Trophoblast cell (in vitro differentiated cells and primary cell): Measurements from ENCODE around the gene KIF3A.

Source experiments
- DNase-seq, 2 donors: peaks; one replicate each; pipeline ENCODE4 v3.0.0-alpha.2; 2016
- H2AFZ ChIP-seq: 2 replicates; pipeline ENCODE4 v1.6.1; 2013; ENCODE audit warnings: low read length, moderate library complexity, mild to moderate bottlenecking; ENCODE audit not compliant: insufficient read depth, poor library complexity
- H2AK5ac ChIP-seq: 2 replicates; pipeline ENCODE4 v1.6.1; 2013; ENCODE audit warnings: mild to moderate bottlenecking, low read length
- H2BK120ac ChIP-seq: 2 replicates; pipeline ENCODE4 v1.6.1; 2013; ENCODE audit warnings: low read length, mild to moderate bottlenecking, moderate library complexity; ENCODE audit not compliant: insufficient read depth, poor library complexity
- H2BK12ac ChIP-seq: 2 replicates; pipeline ENCODE4 v1.6.1; 2013; ENCODE audit warnings: mild to moderate bottlenecking, low read length, moderate library complexity
- H2BK5ac ChIP-seq: 2 replicates; pipeline ENCODE4 v1.6.1; 2013; ENCODE audit warnings: low read length, low read depth, moderate library complexity, mild to moderate bottlenecking; ENCODE audit not compliant: poor library complexity
- H3K14ac ChIP-seq: 2 replicates; pipeline ENCODE4 v1.6.1; 2013; ENCODE audit warnings: mild to moderate bottlenecking, low read length
- H3K18ac ChIP-seq: 2 replicates; pipeline ENCODE4 v1.6.1; 2013; ENCODE audit warnings: mild to moderate bottlenecking, low read length
- H3K23ac ChIP-seq: 2 replicates; pipeline ENCODE4 v1.6.1; 2013; ENCODE audit warnings: low read length
- H3K27ac ChIP-seq: 2 replicates; pipeline ENCODE4 v1.5.1; 2013; ENCODE audit warnings: low read depth, mild to moderate bottlenecking, inconsistent platforms, low read length, moderate library complexity
- H3K27me3 ChIP-seq: 2 replicates; pipeline ENCODE4 v1.6.1; 2013; ENCODE audit warnings: inconsistent platforms, mild to moderate bottlenecking, low read length, moderate library complexity; ENCODE audit not compliant: insufficient read depth
- H3K36me3 ChIP-seq, 2 experiments: 1 replicate in 1 of 2; 2 replicates in 1 of 2; pipeline ENCODE4 v1.6.1; 2013; ENCODE audit warnings: low read length in 2 of 2, mild to moderate bottlenecking in 2 of 2, moderate library complexity in 1 of 2; ENCODE audit not compliant: insufficient read depth in 2 of 2, control insufficient read depth in 1 of 2
- H3K4ac ChIP-seq: 2 replicates; pipeline ENCODE4 v1.6.1; 2013; ENCODE audit warnings: low read depth, mild to moderate bottlenecking, low read length, moderate library complexity
- H3K4me1 ChIP-seq, 2 experiments: 1 replicate in 1 of 2; 2 replicates in 1 of 2; pipeline ENCODE4 v1.6.1; 2013; ENCODE audit warnings: low read length in 2 of 2, mild to moderate bottlenecking in 2 of 2, moderate library complexity in 1 of 2; ENCODE audit not compliant: insufficient read depth in 2 of 2, control insufficient read depth in 1 of 2
- H3K4me2 ChIP-seq: 2 replicates; pipeline ENCODE4 v1.6.1; 2013; ENCODE audit warnings: inconsistent platforms, mild to moderate bottlenecking, low read length, moderate library complexity
- H3K4me3 ChIP-seq: 2 replicates; pipeline ENCODE4 v1.5.1; 2013; ENCODE audit warnings: mild to moderate bottlenecking, low read depth, low read length, inconsistent platforms
- H3K79me1 ChIP-seq: one replicate; pipeline ENCODE4 v1.6.1; 2013; ENCODE audit warnings: low read length
- H3K79me2 ChIP-seq: 2 replicates; pipeline ENCODE4 v1.6.1; 2013; ENCODE audit warnings: low read length, mild to moderate bottlenecking; ENCODE audit not compliant: control insufficient read depth, insufficient read depth, poor library complexity
- H3K9ac ChIP-seq: 2 replicates; pipeline ENCODE4 v1.6.1; 2013; ENCODE audit warnings: mild to moderate bottlenecking, low read length
- H3K9me3 ChIP-seq: 2 replicates; pipeline ENCODE4 v1.6.1; 2013; ENCODE audit warnings: low read depth, mild to moderate bottlenecking, control low read depth, inconsistent platforms, low read length; ENCODE audit not compliant: insufficient read depth
- H4K12ac ChIP-seq: 2 replicates; pipeline ENCODE4 v1.6.1; 2013; ENCODE audit warnings: low read depth, mild to moderate bottlenecking, low read length, moderate library complexity
- H4K8ac ChIP-seq: 2 replicates; pipeline ENCODE4 v1.6.1; 2013; ENCODE audit warnings: low read depth, mild to moderate bottlenecking, low read length, moderate library complexity
- H4K91ac ChIP-seq: one replicate; pipeline ENCODE4 v1.6.1; 2013; ENCODE audit warnings: low read depth, mild to moderate bottlenecking, low read length, moderate library complexity
- WGBS: extraction: QIAGEN DNeasy Blood & Tissue Kit; methylation state at CpG from one replicate; pipeline ENCODE4 v1.1.7; 2013; ENCODE audit warnings: missing lambda C conversion rate; ENCODE audit not compliant: insufficient read length, insufficient coverage; ENCODE audit errors: extremely low coverage; 5-methylcytosine and 5-hydroxymethylcytosine counted together

KIF3A gene

GRCh38 chr5:132657676-132658380 is 79.5 kb downstream of the KIF3A start, which contains the start of gene IL13:
TSS of gene IL13 (plus strand) at chr5:132658173. CDS start at chr5:132658187, 14 bp downstream.
- no peak within 1 kb of the TSS for H4K91ac ChIP-seq
- H2AFZ ChIP-seq, result no peak within 1 kb of the TSS
- no peak for DNase-seq
- no peaks in the 10 kb centered on the region for H3K36me3 ChIP-seq
- no peaks in the 10 kb centered on the region for H3K79me1 ChIP-seq
- peaks cover 6 to 12% of the 10 kb centered on the region in 2 experiments for H3K4me1 ChIP-seq
- no peaks in the 10 kb centered on the region for H3K79me2 ChIP-seq
- H3K27me3 ChIP-seq, result peaks cover 19% of the 10 kb centered on the region
- H2BK12ac ChIP-seq, result no peak within 1 kb of the TSS
- H2BK5ac ChIP-seq, result no peak within 1 kb of the TSS
- no peak within 1 kb of the TSS for H3K23ac ChIP-seq
- no peak within 1 kb of the TSS for H2BK120ac ChIP-seq
- no peak within 1 kb of the TSS for H3K27ac ChIP-seq
- H3K9ac ChIP-seq, result no peak within 1 kb of the TSS
- H4K8ac ChIP-seq, result no peak within 1 kb of the TSS
- no peak within 1 kb of the TSS for H3K14ac ChIP-seq
- no peak within 1 kb of the TSS for H3K4ac ChIP-seq
- H3K4me3 ChIP-seq, result no peak within 1 kb of the TSS
- H3K4me2 ChIP-seq, result no peak within 1 kb of the TSS
- no CpG with 5 or more reads among the region's 12 CpGs for WGBS
- H3K9me3 ChIP-seq, result peaks cover 5% of the 10 kb centered on the region
- no peak within 1 kb of the TSS for H4K12ac ChIP-seq
- H2AK5ac ChIP-seq, result no peak within 1 kb of the TSS
- no peak within 1 kb of the TSS for H3K18ac ChIP-seq

- no CpG with 5 or more reads among the region's 12 CpGs for WGBS
- no peak overlapping the region for H4K91ac ChIP-seq
- no peak overlapping the region for H2AFZ ChIP-seq
Measured at GRCh38 chr5:132656774-132657355, 80.5 kb downstream of the KIF3A start.

GRCh38 chr5:132655821-132656773 is 81.2 kb downstream of the KIF3A start:
- no peak overlapping the region for H4K8ac ChIP-seq
- no peak overlapping the region for H3K14ac ChIP-seq
- no peak overlapping the region for H3K23ac ChIP-seq
- H2BK5ac ChIP-seq, result no peak overlapping the region
- no peak overlapping the region for H3K27ac ChIP-seq
- no peaks in the 10 kb centered on the region for H3K36me3 ChIP-seq
- H3K9ac ChIP-seq, result no peak overlapping the region
- no peaks in the 10 kb centered on the region for H3K79me2 ChIP-seq
- H3K79me1 ChIP-seq, result no peaks in the 10 kb centered on the region
- H4K91ac ChIP-seq, result no peak overlapping the region
- peak overlapping the region; percentile 51 for H3K4me3 ChIP-seq
- no peak overlapping the region for H3K18ac ChIP-seq
- peaks cover 6 to 12% of the 10 kb centered on the region in 2 experiments for H3K4me1 ChIP-seq
- no peak overlapping the region for H2AK5ac ChIP-seq
- peak overlapping the region; percentile 1 for H2AFZ ChIP-seq
- peaks cover 19% of the 10 kb centered on the region for H3K27me3 ChIP-seq
- DNase-seq, result peak in 1 of 2 donors; percentile 28
- no CpG with 5 or more reads among the region's 92 CpGs for WGBS
- H4K12ac ChIP-seq, result no peak overlapping the region
- no peak overlapping the region for H2BK12ac ChIP-seq
- H3K9me3 ChIP-seq, result peaks cover 5% of the 10 kb centered on the region
- H3K4ac ChIP-seq, result no peak overlapping the region
- peak overlapping the region; percentile 89 for H3K4me2 ChIP-seq
- no peak overlapping the region for H2BK120ac ChIP-seq

More at GRCh38 chr5:132656774-132657355, 80.5 kb downstream of the KIF3A start:
- H2BK5ac ChIP-seq, result no peak overlapping the region
- H3K18ac ChIP-seq, result no peak overlapping the region
- no peak overlapping the region for H3K9ac ChIP-seq
- H3K9me3 ChIP-seq, result peaks cover 5% of the 10 kb centered on the region
- H3K4me2 ChIP-seq, result peak overlapping the region; percentile 89
- peaks cover 19% of the 10 kb centered on the region for H3K27me3 ChIP-seq
- no peak for DNase-seq
- no peak overlapping the region for H3K14ac ChIP-seq
- H3K79me2 ChIP-seq, result no peaks in the 10 kb centered on the region
- H3K4me1 ChIP-seq, result peaks cover 6 to 12% of the 10 kb centered on the region in 2 experiments
- H3K27ac ChIP-seq, result no peak overlapping the region
- no peaks in the 10 kb centered on the region for H3K36me3 ChIP-seq
- no peak overlapping the region for H3K23ac ChIP-seq
- no peak overlapping the region for H2AK5ac ChIP-seq
- H4K12ac ChIP-seq, result no peak overlapping the region
- no peaks in the 10 kb centered on the region for H3K79me1 ChIP-seq
- no peak overlapping the region for H3K4ac ChIP-seq
- H4K8ac ChIP-seq, result no peak overlapping the region
- no peak overlapping the region for H2BK120ac ChIP-seq
- H2BK12ac ChIP-seq, result no peak overlapping the region
- H3K4me3 ChIP-seq, result no peak overlapping the region

GRCh38 chr5:132653716-132654115 is 83.6 kb downstream of the KIF3A start:
- H3K4me3 ChIP-seq, result no peak overlapping the region
- H3K79me2 ChIP-seq, result no peaks in the 10 kb centered on the region
- no peak overlapping the region for H4K12ac ChIP-seq
- no peak overlapping the region for H3K4me2 ChIP-seq
- no peaks in the 10 kb centered on the region for H3K79me1 ChIP-seq
- H3K18ac ChIP-seq, result no peak overlapping the region
- no CpG with 5 or more reads among the region's 7 CpGs for WGBS
- no peak overlapping the region for H2BK12ac ChIP-seq
- H2AK5ac ChIP-seq, result no peak overlapping the region
- H3K23ac ChIP-seq, result no peak overlapping the region
- H2AFZ ChIP-seq, result no peak overlapping the region
- H3K36me3 ChIP-seq, result no peaks in the 10 kb centered on the region
- no peak overlapping the region for H2BK5ac ChIP-seq
- H3K9ac ChIP-seq, result no peak overlapping the region
- no peak overlapping the region for H2BK120ac ChIP-seq
- no peak overlapping the region for H3K27ac ChIP-seq
- H3K9me3 ChIP-seq, result peaks cover 3% of the 10 kb centered on the region
- no peak for DNase-seq
- H3K4me1 ChIP-seq, result peaks cover 6 to 12% of the 10 kb centered on the region in 2 experiments
- H3K27me3 ChIP-seq, result peaks cover 19% of the 10 kb centered on the region
- H4K91ac ChIP-seq, result no peak overlapping the region
- H3K14ac ChIP-seq, result no peak overlapping the region
- no peak overlapping the region for H3K4ac ChIP-seq
- H4K8ac ChIP-seq, result no peak overlapping the region
